Keratinocyte (primary cell): ENCODE data around the gene PDCD6IP. TPM values are rescaled to one million over a fixed set of nuclear protein-coding genes. Genes with fewer than 3 reads are reported as not detected.

Experiments
- DNase-seq: peaks from one replicate; pipeline ENCODE4 v3.0.0-alpha.2; 2011; ENCODE audit warnings: low read depth, missing footprints, low spot score
- FAIRE-seq: peaks from 2 replicates; lab custom pipeline; 2011; peaks lifted over from hg19 to GRCh38; lab: Jason Lieb, UNC
- H2AFZ ChIP-seq: 2 replicates; pipeline ENCODE4 v1.6.0; 2012; ENCODE audit warnings: low read length, control low read depth, inconsistent platforms; ENCODE audit not compliant: control insufficient read depth
- H3K27ac ChIP-seq: 2 replicates; pipeline ENCODE4 v1.5.1; 2011; ENCODE audit warnings: low read length; ENCODE audit not compliant: control insufficient read depth, insufficient read depth
- H3K27me3 ChIP-seq: 3 replicates; pipeline ENCODE4 v1.6.0; 2011; ENCODE audit warnings: low read length; ENCODE audit not compliant: control insufficient read depth, insufficient read depth; ENCODE audit errors: extremely low read depth
- H3K36me3 ChIP-seq, 2 experiments: 2 replicates in 1 of 2; 3 replicates in 1 of 2; pipeline ENCODE4 v1.5.1; 2011; ENCODE audit warnings: low read length in 2 of 2, mild to moderate bottlenecking in 1 of 2; ENCODE audit not compliant: control insufficient read depth in 2 of 2, insufficient read depth in 2 of 2; ENCODE audit errors: extremely low read depth in 1 of 2
- H3K4me1 ChIP-seq: 3 replicates; pipeline ENCODE4 v1.5.1; 2011; ENCODE audit warnings: low read length; ENCODE audit not compliant: control insufficient read depth, insufficient read depth; ENCODE audit errors: extremely low read depth
- H3K4me2 ChIP-seq: 3 replicates; pipeline ENCODE4 v1.6.0; 2011; ENCODE audit warnings: low read depth, low read length; ENCODE audit not compliant: control insufficient read depth, insufficient read depth; ENCODE audit errors: extremely low read depth
- H3K4me3 ChIP-seq, 3 experiments: fragments of 200-600 bp in 1 of 3; sonication (generic) in 1 of 3; 2 replicates in 2 of 3; 3 replicates in 1 of 3; pipeline ENCODE4 v1.5.1; 2011 to 2016; ENCODE audit warnings: low read length in 3 of 3, mild to moderate bottlenecking in 3 of 3, control low read depth in 2 of 3, inconsistent platforms in 1 of 3, low read depth in 1 of 3, mixed read lengths in 1 of 3, mixed run types in 1 of 3, moderate library complexity in 1 of 3; ENCODE audit not compliant: control insufficient read depth in 2 of 3, insufficient read depth in 2 of 3; ENCODE audit errors: extremely low read depth in 1 of 3
- H3K79me2 ChIP-seq: 2 replicates; pipeline ENCODE4 v1.6.0; 2012; ENCODE audit warnings: low read length; ENCODE audit not compliant: control insufficient read depth, insufficient read depth
- H3K9ac ChIP-seq: 3 replicates; pipeline ENCODE4 v1.6.0; 2011; ENCODE audit warnings: low read length; ENCODE audit not compliant: control insufficient read depth, insufficient read depth; ENCODE audit errors: extremely low read depth
- H3K9me1 ChIP-seq: 3 replicates; pipeline ENCODE4 v1.6.0; 2011; ENCODE audit warnings: low read length; ENCODE audit not compliant: control insufficient read depth, insufficient read depth; ENCODE audit errors: extremely low read depth
- H3K9me3 ChIP-seq: 2 replicates; pipeline ENCODE4 v1.5.1; 2012; ENCODE audit warnings: low read depth, low read length; ENCODE audit not compliant: control insufficient read depth
- H4K20me1 ChIP-seq: 3 replicates; pipeline ENCODE4 v1.6.0; 2011; ENCODE audit warnings: low read length; ENCODE audit not compliant: control insufficient read depth, insufficient read depth; ENCODE audit errors: extremely low read depth
- CTCF ChIP-seq, 3 experiments: IDR thresholded peaks in 1 of 3; conservative IDR thresholded peaks in 1 of 3; optimal IDR thresholded peaks in 1 of 3; 2 replicates in 2 of 3; 3 replicates in 1 of 3; pipeline versions ENCODE3 to v1.5.1; 2011; ENCODE audit warnings: low read length in 3 of 3, mild to moderate bottlenecking in 3 of 3, moderate library complexity in 2 of 3, control low read depth in 1 of 3, inconsistent platforms in 1 of 3; ENCODE audit not compliant: insufficient read depth in 2 of 3; ENCODE audit errors: extremely low read depth in 1 of 3
- EZH2 ChIP-seq: IDR thresholded peaks from one replicate; pipeline ENCODE4 v1.6.1; 2012; ENCODE audit warnings: inconsistent platforms, mild to moderate bottlenecking, low read length, moderate library complexity
- dilution Hi-C: fragments of 300-500 bp; cut with MboI; formaldehyde crosslinking; loops from one replicate; pipeline ENCODE4 v1.7.0; 2020; ENCODE audit warnings: low sequenced_read_pairs; ENCODE audit not compliant: extremely low pct_ligation_motif_present
- polyA plus RNA-seq, 5 experiments: library from polyadenylated mRNA; depleted of rRNA in 3 of 5; stranded (reverse) in 3 of 5; stranded (forward) in 1 of 5; unstranded in 1 of 5; fragments of >200 nt; gene quantifications; 1 replicate in 1 of 5; 2 replicates in 3 of 5; 3 replicates in 1 of 5; pipeline versions ENCODE4 v1.2.1 to v1.2.3, GENCODE V29; 2011 to 2012; ENCODE audit warnings: missing spikeins in 2 of 5, low read depth in 1 of 5, low replicate concordance in 1 of 5

The PDCD6IP gene
- polyA plus RNA-seq, 1 donor (not counting 4 experiments of a cell fraction or from before 2014, with no cell fraction given): 183 TPM

- no peak overlapping the region for H2AFZ ChIP-seq
- no peaks in the 10 kb centered on the region for H3K9me1 ChIP-seq
- TF ChIP-seq EZH2 (no peak), CTCF (optimal IDR thresholded peaks at IDR 0.05 in 1 of 3, IDR thresholded peaks at IDR 0.05 in 1 of 3, conservative IDR thresholded peaks at IDR 0.05 in 1 of 3; ENCODE audit: extremely low read depth in 1 of 3, insufficient read depth in 2 of 3, low read length in 3 of 3) (no peak)
- peaks cover 38% of the 10 kb centered on the region for H3K79me2 ChIP-seq
- H3K4me1 ChIP-seq: peaks cover 30% of the 10 kb centered on the region
- H3K27me3 ChIP-seq: no peaks in the 10 kb centered on the region
- dilution Hi-C loops: loop anchor here (25.0 kb wide), 1 partner anchor 158 kb away; no protein-coding TSS in a partner anchor
- H3K36me3 ChIP-seq: peaks cover 0 to 2% of the 10 kb centered on the region in 2 experiments
- H3K9me3 ChIP-seq: no peaks in the 10 kb centered on the region
- no peak overlapping the region for H3K4me3 ChIP-seq
- no peak overlapping the region for H3K4me2 ChIP-seq
- H3K27ac ChIP-seq: no peak overlapping the region
- H4K20me1 ChIP-seq: peaks cover 1% of the 10 kb centered on the region
- FAIRE-seq (no peak), DNase-seq (no peak)
- no peak overlapping the region for H3K9ac ChIP-seq
These were observed 3.3 kb upstream of the PDCD6IP start for GRCh38 chr3:33795131-33795530.

- peaks cover 0 to 7% of the 10 kb centered on the region in 2 experiments for H3K36me3 ChIP-seq
- peaks cover 46% of the 10 kb centered on the region for H3K79me2 ChIP-seq
- dilution Hi-C loops: loop anchor here (25.0 kb wide), 1 partner anchor 159 kb away; no protein-coding TSS in a partner anchor
- TF ChIP-seq CTCF (optimal IDR thresholded peaks at IDR 0.05 in 1 of 3, IDR thresholded peaks at IDR 0.05 in 1 of 3, conservative IDR thresholded peaks at IDR 0.05 in 1 of 3; ENCODE audit: extremely low read depth in 1 of 3, insufficient read depth in 2 of 3, low read length in 3 of 3) (no peak), EZH2 (no peak)
- no peak overlapping the region for H3K27ac ChIP-seq
- no peaks in the 10 kb centered on the region for H3K9me1 ChIP-seq
- no peak overlapping the region for H3K9ac ChIP-seq
- no peak overlapping the region for H3K4me3 ChIP-seq
- no peak overlapping the region for H3K4me2 ChIP-seq
- FAIRE-seq (no peak), DNase-seq (no peak)
- peaks cover 2% of the 10 kb centered on the region for H4K20me1 ChIP-seq
- H3K9me3 ChIP-seq: no peaks in the 10 kb centered on the region
- H2AFZ ChIP-seq: no peak overlapping the region
- peaks cover 30% of the 10 kb centered on the region for H3K4me1 ChIP-seq
- no peaks in the 10 kb centered on the region for H3K27me3 ChIP-seq
These were observed 2.4 kb upstream of the PDCD6IP start for GRCh38 chr3:33795856-33796536.
